Measurements from ENCODE around the gene PLEKHG1. TPM values are rescaled to one million over a fixed set of nuclear protein-coding genes. Genes with fewer than 3 reads are reported as not detected.

Gene PLEKHG1
- total and polyA plus RNA-seq, 4 donors, result 7.7 to 42.0 (median 24.4) TPM

DNA sequence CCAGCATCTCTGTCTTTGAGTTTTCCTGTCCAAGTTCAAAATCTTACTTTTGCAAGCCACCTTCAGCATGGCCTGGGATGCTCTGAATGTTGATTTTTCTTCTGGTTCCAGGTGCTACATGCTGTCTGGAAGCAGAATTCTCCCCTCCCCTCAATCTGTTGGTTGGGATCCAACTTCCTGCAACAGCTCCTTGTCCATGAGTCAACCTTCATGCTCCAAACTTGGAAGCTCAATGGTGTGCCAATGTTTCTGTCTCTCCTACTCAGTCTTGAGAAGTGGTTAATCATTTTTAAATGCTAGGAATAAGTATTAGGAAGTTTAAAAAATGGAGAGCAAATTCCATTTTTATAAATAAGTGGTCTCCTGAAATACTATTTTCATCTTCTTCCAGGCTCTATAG lies 33.2 kb upstream of the PLEKHG1 start:
- Histone ChIP-seq H3K36me3 (ENCODE audit: control insufficient read depth in 4 of 4, insufficient read depth in 4 of 4, low read length in 4 of 4) (no peaks in the 10 kb centered on the region), H3K4me1 (ENCODE audit: control insufficient read depth in 5 of 5, insufficient read depth in 5 of 5, low read length in 5 of 5) (peaks cover 0 to 24% (median 7%) of the 10 kb centered on the region in 5 donors), H3K27ac (ENCODE audit: low read depth in 1 of 2, low read length in 1 of 2) (no peak overlapping the region), H3K4me3 (no peak overlapping the region), H3K27me3 (ENCODE audit: control insufficient read depth in 3 of 3, insufficient read depth in 3 of 3, low read length in 2 of 3) (peaks cover 0 to 8% (median 5%) of the 10 kb centered on the region in 3 donors), H3K9ac (ENCODE audit: insufficient read depth in 1 of 2, low read length in 2 of 2) (no peak overlapping the region), H3K9me3 (ENCODE audit: control insufficient read depth in 4 of 4, insufficient read depth in 3 of 4, low read length in 3 of 4) (peaks cover 0 to 3% (median 0%) of the 10 kb centered on the region in 4 donors)
- TF ChIP-seq, protein P1, sequence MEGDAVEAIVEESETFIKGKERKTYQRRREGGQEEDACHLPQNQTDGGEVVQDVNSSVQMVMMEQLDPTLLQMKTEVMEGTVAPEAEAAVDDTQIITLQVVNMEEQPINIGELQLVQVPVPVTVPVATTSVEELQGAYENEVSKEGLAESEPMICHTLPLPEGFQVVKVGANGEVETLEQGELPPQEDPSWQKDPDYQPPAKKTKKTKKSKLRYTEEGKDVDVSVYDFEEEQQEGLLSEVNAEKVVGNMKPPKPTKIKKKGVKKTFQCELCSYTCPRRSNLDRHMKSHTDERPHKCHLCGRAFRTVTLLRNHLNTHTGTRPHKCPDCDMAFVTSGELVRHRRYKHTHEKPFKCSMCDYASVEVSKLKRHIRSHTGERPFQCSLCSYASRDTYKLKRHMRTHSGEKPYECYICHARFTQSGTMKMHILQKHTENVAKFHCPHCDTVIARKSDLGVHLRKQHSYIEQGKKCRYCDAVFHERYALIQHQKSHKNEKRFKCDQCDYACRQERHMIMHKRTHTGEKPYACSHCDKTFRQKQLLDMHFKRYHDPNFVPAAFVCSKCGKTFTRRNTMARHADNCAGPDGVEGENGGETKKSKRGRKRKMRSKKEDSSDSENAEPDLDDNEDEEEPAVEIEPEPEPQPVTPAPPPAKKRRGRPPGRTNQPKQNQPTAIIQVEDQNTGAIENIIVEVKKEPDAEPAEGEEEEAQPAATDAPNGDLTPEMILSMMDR (IDR thresholded peaks at IDR 0.05; ENCODE audit: control extremely low read depth, extremely low read depth), result no peak
- DNase-seq (no peak), ATAC-seq (ENCODE audit: insufficient read depth, low FRiP score) (no peak)

DNA sequence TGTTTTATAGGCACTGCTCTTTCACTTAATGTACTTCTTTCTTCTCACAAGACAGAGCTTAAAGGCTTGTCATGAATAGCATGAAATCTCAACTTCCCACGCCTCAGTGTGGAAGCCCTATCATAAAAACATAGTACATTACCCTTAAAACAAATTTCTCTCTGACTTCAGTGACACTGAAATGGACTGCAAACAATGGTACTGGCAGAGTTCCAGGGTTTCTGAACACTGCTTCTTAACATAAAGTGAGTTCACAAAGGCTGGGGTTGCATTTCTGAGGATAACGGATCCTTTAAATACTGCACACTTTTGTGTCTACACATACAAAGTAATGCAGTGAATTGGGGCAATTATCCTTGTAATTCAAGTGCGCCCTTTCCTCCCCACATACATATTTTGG lies 32.3 kb upstream of the PLEKHG1 start:
- DNase-seq (peak in 2 of 3 donors; percentile 51 to 81), ATAC-seq (ENCODE audit: insufficient read depth, low FRiP score) (no peak)
- Histone ChIP-seq H3K4me3 (no peak overlapping the region), H3K27ac (ENCODE audit: low read depth in 1 of 2, low read length in 1 of 2) (no peak overlapping the region), H3K9me3 (ENCODE audit: control insufficient read depth in 4 of 4, insufficient read depth in 3 of 4, low read length in 3 of 4) (peaks cover 0 to 3% (median 0%) of the 10 kb centered on the region in 4 donors), H3K9ac (ENCODE audit: insufficient read depth in 1 of 2, low read length in 2 of 2) (no peak overlapping the region), H3K4me1 (ENCODE audit: control insufficient read depth in 5 of 5, insufficient read depth in 5 of 5, low read length in 5 of 5) (peaks cover 0 to 24% (median 7%) of the 10 kb centered on the region in 5 donors), H3K36me3 (ENCODE audit: control insufficient read depth in 4 of 4, insufficient read depth in 4 of 4, low read length in 4 of 4) (no peaks in the 10 kb centered on the region), H3K27me3 (ENCODE audit: control insufficient read depth in 3 of 3, insufficient read depth in 3 of 3, low read length in 2 of 3) (peaks cover 0 to 10% (median 8%) of the 10 kb centered on the region in 3 donors)
- 71 to 72% methylated on average over 3 of the region's 3 CpGs for WGBS, 2 donors
- TF ChIP-seq, protein P1 (IDR thresholded peaks at IDR 0.05; ENCODE audit: control extremely low read depth, extremely low read depth), result no peak

DNA sequence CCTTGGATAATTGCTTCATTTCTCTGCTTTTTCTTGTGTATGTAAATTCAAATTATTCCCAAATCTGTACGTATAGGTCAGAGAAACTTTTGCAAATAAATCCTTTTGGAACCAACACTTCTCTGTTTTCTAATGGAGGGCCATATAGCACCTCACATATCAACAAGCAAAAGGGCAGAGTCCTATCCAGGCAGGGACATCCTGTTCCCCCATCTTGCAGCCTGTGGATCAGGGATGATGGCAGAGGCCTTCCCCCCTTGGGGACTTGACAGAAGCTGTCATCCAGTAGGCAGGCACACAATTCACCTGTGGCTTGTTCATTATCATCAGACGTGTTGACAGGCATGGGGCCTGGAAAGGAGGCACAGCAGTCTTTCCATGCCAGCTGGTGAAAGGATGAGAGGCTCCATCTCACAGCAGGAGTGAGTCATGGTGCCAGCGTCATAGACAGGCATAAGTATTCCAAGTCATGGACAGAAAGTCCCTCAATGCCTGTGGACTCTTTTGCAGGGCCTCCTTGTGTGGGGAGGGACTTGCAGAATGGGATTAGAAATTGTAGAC lies 31.8 kb upstream of the PLEKHG1 start:
- TF ChIP-seq, protein P1 (IDR thresholded peaks at IDR 0.05; ENCODE audit: control extremely low read depth, extremely low read depth), result no peak
- no peaks in the 10 kb centered on the region for H3K36me3 ChIP-seq (ENCODE audit: control insufficient read depth in 4 of 4, insufficient read depth in 4 of 4, low read length in 4 of 4)
- H3K4me1 ChIP-seq (ENCODE audit: control insufficient read depth in 5 of 5, insufficient read depth in 5 of 5, low read length in 5 of 5), result peaks cover 0 to 25% (median 8%) of the 10 kb centered on the region in 5 donors
- no peak overlapping the region for H3K27ac ChIP-seq (ENCODE audit: low read depth in 1 of 2, low read length in 1 of 2)
- ATAC-seq (ENCODE audit: insufficient read depth, low FRiP score), result no peak
- DNase-seq, result no peak
- WGBS, 2 donors, result 84 to 90% methylated on average over 3 of the region's 3 CpGs
- H3K9me3 ChIP-seq (ENCODE audit: control insufficient read depth in 4 of 4, insufficient read depth in 3 of 4, low read length in 3 of 4), result peaks cover 0 to 3% (median 0%) of the 10 kb centered on the region in 4 donors
- H3K27me3 ChIP-seq (ENCODE audit: control insufficient read depth in 3 of 3, insufficient read depth in 3 of 3, low read length in 2 of 3), result peaks cover 0 to 11% (median 10%) of the 10 kb centered on the region in 3 donors
- H3K9ac ChIP-seq (ENCODE audit: insufficient read depth in 1 of 2, low read length in 2 of 2), result no peak overlapping the region
- no peak overlapping the region for H3K4me3 ChIP-seq

DNA sequence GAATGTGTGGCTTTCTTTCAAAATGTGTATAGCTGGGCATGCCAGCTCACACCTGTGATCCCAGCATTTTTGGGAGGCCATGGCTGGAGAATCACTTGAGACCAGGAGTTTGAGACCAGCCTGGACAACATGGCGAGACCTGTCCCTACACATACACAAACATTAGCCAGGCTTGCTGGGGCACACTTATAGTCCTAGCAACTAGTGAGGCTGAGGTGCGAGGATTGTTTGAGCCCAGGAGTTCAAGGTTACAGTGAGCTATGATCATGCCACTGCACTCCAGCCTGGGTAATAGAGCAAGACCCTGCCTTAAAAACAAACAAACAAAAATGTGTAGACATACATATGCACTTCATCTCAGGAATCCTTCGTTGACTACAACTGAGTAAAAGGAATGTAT lies 31.1 kb upstream of the PLEKHG1 start:
- Histone ChIP-seq H3K4me1 (ENCODE audit: control insufficient read depth in 5 of 5, insufficient read depth in 5 of 5, low read length in 5 of 5) (peaks cover 0 to 32% (median 10%) of the 10 kb centered on the region in 5 donors), H3K4me3 (no peak overlapping the region), H3K9me3 (ENCODE audit: control insufficient read depth in 4 of 4, insufficient read depth in 3 of 4, low read length in 3 of 4) (peaks cover 0 to 3% (median 0%) of the 10 kb centered on the region in 4 donors), H3K27ac (ENCODE audit: low read depth in 1 of 2, low read length in 1 of 2) (no peak overlapping the region), H3K36me3 (ENCODE audit: control insufficient read depth in 4 of 4, insufficient read depth in 4 of 4, low read length in 4 of 4) (no peaks in the 10 kb centered on the region), H3K27me3 (ENCODE audit: control insufficient read depth in 3 of 3, insufficient read depth in 3 of 3, low read length in 2 of 3) (peaks cover 0 to 17% (median 14%) of the 10 kb centered on the region in 3 donors), H3K9ac (ENCODE audit: insufficient read depth in 1 of 2, low read length in 2 of 2) (no peak overlapping the region)
- DNase-seq (no peak), ATAC-seq (ENCODE audit: insufficient read depth, low FRiP score) (no peak)
- TF ChIP-seq, protein P1 (IDR thresholded peaks at IDR 0.05; ENCODE audit: control extremely low read depth, extremely low read depth), result no peak
- WGBS, 2 donors, result 88 to 93% methylated on average over 3 of the region's 3 CpGs
